Hepatocyte (in vitro differentiated cells): ENCODE results near the gene LONP2. TPM values are rescaled to one million over a fixed set of nuclear protein-coding genes. Genes with fewer than 3 reads are reported as not detected.

Source experiments
- DNase-seq: peaks from one replicate; pipeline ENCODE4 v3.0.0-alpha.2; 2016; ENCODE audit warnings: low spot score
- H2AFZ ChIP-seq: fragments of 200-600 bp; sonication (generic); 2 replicates; pipeline ENCODE4 v1.6.0; 2016; ENCODE audit warnings: antibody characterized with exemption, mild to moderate bottlenecking
- H3K27ac ChIP-seq: fragments of 200-600 bp; sonication (generic); 2 replicates; pipeline ENCODE4 v1.5.1; 2016; ENCODE audit warnings: mild to moderate bottlenecking
- H3K27me3 ChIP-seq: fragments of 200-600 bp; sonication (generic); 2 replicates; pipeline ENCODE4 v1.6.1; 2016
- H3K36me3 ChIP-seq: fragments of 200-600 bp; sonication (generic); replicated peaks from 2 replicates; pipeline ENCODE4 v1.5.1; 2016; ENCODE audit warnings: low read depth; ENCODE audit not compliant: insufficient read depth
- H3K4me1 ChIP-seq: fragments of 200-600 bp; sonication (generic); 2 replicates; pipeline ENCODE4 v1.5.1; 2016; ENCODE audit warnings: mild to moderate bottlenecking, moderate library complexity; ENCODE audit not compliant: insufficient read depth
- H3K4me2 ChIP-seq: fragments of 200-600 bp; sonication (generic); 2 replicates; pipeline ENCODE4 v1.6.0; 2016
- H3K4me3 ChIP-seq: fragments of 200-600 bp; sonication (generic); 2 replicates; pipeline ENCODE4 v1.5.1; 2016; ENCODE audit warnings: mild to moderate bottlenecking
- H3K79me2 ChIP-seq: fragments of 200-600 bp; sonication (generic); 2 replicates; pipeline ENCODE4 v1.6.0; 2017; ENCODE audit warnings: mild to moderate bottlenecking
- H3K9me2 ChIP-seq: fragments of 200-600 bp; sonication (generic); replicated peaks from 2 replicates; pipeline ENCODE4 v1.6.0; 2017; ENCODE audit warnings: mild to moderate bottlenecking; ENCODE audit not compliant: insufficient read depth
- H3K9me3 ChIP-seq: fragments of 200-600 bp; sonication (generic); 2 replicates; pipeline ENCODE4 v1.5.1; 2016; ENCODE audit warnings: low read depth, mild to moderate bottlenecking
- H4K20me1 ChIP-seq: fragments of 200-600 bp; sonication (generic); 2 replicates; pipeline ENCODE4 v1.6.0; 2016; ENCODE audit warnings: mild to moderate bottlenecking; ENCODE audit not compliant: insufficient read depth, poor library complexity, severe bottlenecking
- EZH2 ChIP-seq: fragments of 200-600 bp; sonication (generic); IDR thresholded peaks from 2 replicates; pipeline ENCODE4 v1.6.1; 2016; ENCODE audit warnings: antibody characterized with exemption, mild to moderate bottlenecking, borderline replicate concordance
- EZH2phosphoT487 ChIP-seq: fragments of 200-600 bp; sonication (generic); IDR thresholded peaks from one replicate; pipeline ENCODE4 v1.6.1; 2018; ENCODE audit warnings: antibody characterized with exemption, mild to moderate bottlenecking, low read depth, moderate library complexity; ENCODE audit not compliant: unreplicated experiment, severe bottlenecking
- WGBS: methylation state at CpG from one replicate; pipeline ENCODE4 v1.1.6; 2016; ENCODE audit warnings: low lambda C conversion rate; ENCODE audit errors: missing lambda C conversion rate; 5-methylcytosine and 5-hydroxymethylcytosine counted together
- polyA plus RNA-seq: library from polyadenylated mRNA; unstranded; fragments of >200 nt; fragmentation: Nextera tagmentation; extraction: Ambion mirVana; gene quantifications from 2 replicates; pipeline ENCODE4 v1.2.1, GENCODE V29; 2016
- total RNA-seq: library from RNA; depleted of rRNA; stranded (reverse); fragments of >200 nt; gene quantifications from 2 replicates; pipeline ENCODE4 v1.2.3, GENCODE V29; 2014
- TF ChIP-seq, protein P1 (sequence below): fragments of 200-600 bp; sonication (generic); IDR thresholded peaks from 2 replicates; pipeline ENCODE4 v1.5.1; 2016; ENCODE audit warnings: antibody characterized with exemption, mild to moderate bottlenecking; ENCODE audit not compliant: poor library complexity

The LONP2 gene
- total and polyA plus RNA-seq, 2 experiments from 2014 or later: 30.1 to 56.8 TPM

DNA sequence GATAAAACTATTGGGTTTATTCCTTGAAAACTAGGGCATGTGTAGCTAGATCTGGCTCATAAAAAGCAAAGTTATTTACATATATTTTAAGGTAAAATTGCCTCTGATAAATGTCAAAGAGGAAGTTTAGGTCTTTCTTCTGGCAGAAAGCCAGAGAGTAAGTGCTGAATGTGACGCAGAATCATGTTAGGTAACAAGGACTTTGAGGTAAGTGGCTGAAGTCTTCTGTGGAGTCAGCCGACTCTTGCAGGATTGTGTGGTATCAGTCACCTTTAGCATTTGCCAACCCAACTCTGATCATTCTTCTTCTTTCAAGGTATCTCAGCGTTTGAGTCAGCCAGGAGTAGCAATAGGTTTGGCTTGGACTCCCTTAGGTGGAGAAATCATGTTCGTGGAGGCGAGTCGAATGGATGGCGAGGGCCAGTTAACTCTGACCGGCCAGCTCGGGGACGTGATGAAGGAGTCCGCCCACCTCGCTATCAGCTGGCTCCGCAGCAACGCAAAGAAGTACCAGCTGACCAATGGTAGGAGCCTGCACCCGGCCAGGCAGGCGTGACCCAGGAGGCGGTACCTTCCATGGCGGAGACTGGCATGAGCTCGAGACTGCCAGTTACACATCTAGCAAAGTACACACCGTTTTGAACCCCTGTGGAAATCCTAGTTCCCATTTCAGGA lies 103.2 kb downstream of the LONP2 start:
- Histone ChIP-seq H3K36me3 (no peaks in the 10 kb centered on the region), H3K79me2 (peaks cover 2% of the 10 kb centered on the region), H3K27ac (no peak overlapping the region), H4K20me1 (no peaks in the 10 kb centered on the region), H3K4me3 (no peak overlapping the region), H3K4me2 (no peak overlapping the region), H3K9me3 (no peaks in the 10 kb centered on the region), H2AFZ (no peak overlapping the region), H3K4me1 (no peaks in the 10 kb centered on the region), H3K9me2 (no peaks in the 10 kb centered on the region), H3K27me3 (no peaks in the 10 kb centered on the region)
- DNase-seq: no peak
- 96% methylated on average over 20 of the region's 20 CpGs for WGBS
- TF ChIP-seq EZH2phosphoT487 (no peak), EZH2 (no peak)
- TF ChIP-seq, protein P1, sequence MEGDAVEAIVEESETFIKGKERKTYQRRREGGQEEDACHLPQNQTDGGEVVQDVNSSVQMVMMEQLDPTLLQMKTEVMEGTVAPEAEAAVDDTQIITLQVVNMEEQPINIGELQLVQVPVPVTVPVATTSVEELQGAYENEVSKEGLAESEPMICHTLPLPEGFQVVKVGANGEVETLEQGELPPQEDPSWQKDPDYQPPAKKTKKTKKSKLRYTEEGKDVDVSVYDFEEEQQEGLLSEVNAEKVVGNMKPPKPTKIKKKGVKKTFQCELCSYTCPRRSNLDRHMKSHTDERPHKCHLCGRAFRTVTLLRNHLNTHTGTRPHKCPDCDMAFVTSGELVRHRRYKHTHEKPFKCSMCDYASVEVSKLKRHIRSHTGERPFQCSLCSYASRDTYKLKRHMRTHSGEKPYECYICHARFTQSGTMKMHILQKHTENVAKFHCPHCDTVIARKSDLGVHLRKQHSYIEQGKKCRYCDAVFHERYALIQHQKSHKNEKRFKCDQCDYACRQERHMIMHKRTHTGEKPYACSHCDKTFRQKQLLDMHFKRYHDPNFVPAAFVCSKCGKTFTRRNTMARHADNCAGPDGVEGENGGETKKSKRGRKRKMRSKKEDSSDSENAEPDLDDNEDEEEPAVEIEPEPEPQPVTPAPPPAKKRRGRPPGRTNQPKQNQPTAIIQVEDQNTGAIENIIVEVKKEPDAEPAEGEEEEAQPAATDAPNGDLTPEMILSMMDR: no peak

DNA sequence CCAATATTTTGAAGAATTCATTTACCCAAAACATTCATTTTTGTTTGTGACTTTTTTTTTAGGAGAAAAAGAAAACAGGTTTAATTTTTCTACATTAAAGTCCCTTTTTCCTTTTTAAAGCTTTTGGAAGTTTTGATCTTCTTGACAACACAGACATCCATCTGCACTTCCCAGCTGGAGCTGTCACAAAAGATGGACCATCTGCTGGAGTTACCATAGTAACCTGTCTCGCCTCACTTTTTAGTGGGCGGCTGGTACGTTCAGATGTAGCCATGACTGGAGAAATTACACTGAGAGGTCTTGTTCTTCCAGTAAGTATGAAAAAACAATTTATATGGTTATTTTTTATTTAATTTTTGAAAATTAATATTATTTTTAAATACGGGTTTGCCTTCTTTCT lies 103.9 kb downstream of the LONP2 start:
- no peak for DNase-seq
- Histone ChIP-seq H3K27me3 (no peaks in the 10 kb centered on the region), H2AFZ (no peak overlapping the region), H3K36me3 (no peaks in the 10 kb centered on the region), H3K79me2 (peaks cover 5% of the 10 kb centered on the region), H3K9me3 (no peaks in the 10 kb centered on the region), H3K4me1 (no peaks in the 10 kb centered on the region), H3K9me2 (no peaks in the 10 kb centered on the region), H3K27ac (no peak overlapping the region), H3K4me2 (no peak overlapping the region), H3K4me3 (no peak overlapping the region), H4K20me1 (no peaks in the 10 kb centered on the region)
- WGBS: 89% methylated on average over 4 of the region's 4 CpGs
- TF ChIP-seq, protein P1: no peak
- TF ChIP-seq EZH2phosphoT487 (no peak), EZH2 (no peak)

DNA sequence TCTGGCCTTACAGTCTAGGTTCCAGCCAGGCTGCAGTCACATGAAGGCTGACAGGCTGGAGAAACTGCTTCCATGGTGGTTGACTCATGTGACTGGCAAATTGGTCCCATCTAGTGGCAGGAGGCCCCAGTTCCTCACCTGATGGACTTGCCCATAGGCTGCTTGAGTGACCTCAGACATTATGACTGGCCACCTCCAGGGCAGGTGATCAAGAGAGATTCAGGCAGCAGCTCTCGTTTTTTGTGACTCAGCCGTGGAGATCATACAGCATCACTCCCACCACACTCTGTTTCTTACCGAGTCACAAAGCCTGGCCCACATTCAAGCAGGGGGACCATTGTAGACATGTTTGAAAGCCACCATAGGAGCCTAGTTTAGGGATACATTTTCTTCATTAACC lies 106.6 kb downstream of the LONP2 start:
- Histone ChIP-seq H2AFZ (no peak overlapping the region), H3K27ac (no peak overlapping the region), H3K9me2 (no peaks in the 10 kb centered on the region), H3K36me3 (no peaks in the 10 kb centered on the region), H3K79me2 (peaks cover 21% of the 10 kb centered on the region), H3K4me2 (no peak overlapping the region), H3K9me3 (no peaks in the 10 kb centered on the region), H3K27me3 (no peaks in the 10 kb centered on the region), H3K4me1 (no peaks in the 10 kb centered on the region), H3K4me3 (no peak overlapping the region), H4K20me1 (peaks cover 1% of the 10 kb centered on the region)
- DNase-seq: peak; percentile 10
- TF ChIP-seq EZH2: no peak
- no peak for TF ChIP-seq EZH2phosphoT487
- 84% methylated on average over 3 of the region's 3 CpGs for WGBS

DNA sequence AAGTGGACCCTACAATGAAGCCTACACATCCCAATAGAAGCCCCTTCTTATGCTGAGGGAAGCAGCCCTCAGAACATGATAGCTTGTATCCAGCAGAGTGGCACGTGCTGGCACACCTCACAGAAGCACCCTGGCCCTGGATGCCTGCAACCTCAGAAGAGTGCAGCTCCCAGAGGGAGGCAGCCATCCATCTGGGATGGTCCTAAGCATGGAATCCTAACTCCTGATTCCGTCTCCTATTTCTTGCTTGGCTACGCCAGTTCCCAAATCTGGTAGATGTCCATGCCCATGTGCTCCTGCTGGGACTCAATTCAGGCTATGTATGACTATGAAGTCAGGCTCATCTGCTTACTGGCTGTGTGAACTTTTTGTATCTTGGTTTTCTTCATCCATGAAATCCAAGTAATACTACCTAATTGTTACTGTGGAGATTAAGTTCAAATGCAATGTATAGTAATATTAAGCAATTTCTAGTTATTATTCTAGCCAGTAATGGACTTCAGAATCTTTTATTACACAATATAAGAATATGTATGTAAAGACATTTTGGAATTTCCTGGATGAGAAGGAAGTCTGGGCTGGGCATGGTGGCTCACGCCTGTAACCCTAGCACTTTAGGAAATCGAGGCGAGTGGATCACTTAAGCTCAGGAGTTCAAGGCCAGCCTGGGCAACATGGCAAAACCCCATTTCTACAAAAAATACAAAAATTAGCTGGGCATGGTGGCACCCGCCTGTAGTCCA lies 108.7 kb downstream of the LONP2 start:
- H3K4me3 ChIP-seq: no peak overlapping the region
- H3K4me1 ChIP-seq: no peaks in the 10 kb centered on the region
- no peaks in the 10 kb centered on the region for H3K9me3 ChIP-seq
- H4K20me1 ChIP-seq: peaks cover 10% of the 10 kb centered on the region
- no peaks in the 10 kb centered on the region for H3K36me3 ChIP-seq
- no peak overlapping the region for H3K4me2 ChIP-seq
- H3K27ac ChIP-seq: no peak overlapping the region
- no peaks in the 10 kb centered on the region for H3K27me3 ChIP-seq
- WGBS: 95% methylated on average over 7 of the region's 7 CpGs
- no peaks in the 10 kb centered on the region for H3K9me2 ChIP-seq
- peaks cover 40% of the 10 kb centered on the region for H3K79me2 ChIP-seq
- H2AFZ ChIP-seq: no peak overlapping the region
- TF ChIP-seq, protein P1: no peak
- TF ChIP-seq EZH2phosphoT487: no peak
- TF ChIP-seq EZH2: no peak
- no peak for DNase-seq
